ES-I3 (cell line): ENCODE results near the gene HYAL2.

ENCODE experiments used
- H3K36me3 ChIP-seq: 2 replicates; pipeline ENCODE4 v1.6.1; 2013; ENCODE audit warnings: mild to moderate bottlenecking, low read length, control low read depth, moderate library complexity; ENCODE audit not compliant: insufficient read depth
- H3K4me1 ChIP-seq: 2 replicates; pipeline ENCODE4 v1.6.1; 2013; ENCODE audit warnings: mild to moderate bottlenecking, control low read depth, low read length; ENCODE audit not compliant: insufficient read depth
- H3K9ac ChIP-seq: 2 replicates; pipeline ENCODE4 v1.6.1; 2013; ENCODE audit warnings: low read depth, mild to moderate bottlenecking, low read length, moderate library complexity
- H3K9me3 ChIP-seq: 2 replicates; pipeline ENCODE4 v1.6.1; 2013; ENCODE audit warnings: mild to moderate bottlenecking, low read length, moderate library complexity; ENCODE audit not compliant: control insufficient read depth, insufficient read depth

The HYAL2 gene

GRCh38 chr3:50322386-50323091, at the start of gene HYAL2:
Gene HYAL2 (minus strand): TSS chr3:50322745. CDS start chr3:50320489, 2,256 bp downstream.
- peaks cover 27% of the 10 kb centered on the region; the same call in 1 of the 2 replicates for H3K4me1 ChIP-seq
- no peaks in the 10 kb centered on the region for H3K9me3 ChIP-seq
- peak within 1 kb of the TSS; percentile 89 for H3K9ac ChIP-seq
- peaks cover 9% of the 10 kb centered on the region for H3K36me3 ChIP-seq

- Histone ChIP-seq H3K36me3 (no peaks in the 10 kb centered on the region), H3K9ac (no peak overlapping the region), H3K9me3 (no peaks in the 10 kb centered on the region), H3K4me1 (peaks cover 17% of the 10 kb centered on the region; the same call in 1 of the 2 replicates)
These were observed 48.7 kb upstream of the HYAL2 start for GRCh38 chr3:50371133-50371685.

GRCh38 chr3:50370594-50370993, 48.0 kb upstream of the HYAL2 start:
- no peaks in the 10 kb centered on the region for H3K36me3 ChIP-seq
- H3K9ac ChIP-seq: no peak overlapping the region
- peaks cover 17% of the 10 kb centered on the region; the same call in 1 of the 2 replicates for H3K4me1 ChIP-seq
- H3K9me3 ChIP-seq: no peaks in the 10 kb centered on the region

GRCh38 chr3:50369012-50369670, 46.6 kb upstream of the HYAL2 start:
- H3K9ac ChIP-seq: no peak overlapping the region
- H3K9me3 ChIP-seq: no peaks in the 10 kb centered on the region
- no peaks in the 10 kb centered on the region for H3K36me3 ChIP-seq
- peaks cover 10% of the 10 kb centered on the region; the same call in 1 of the 2 replicates for H3K4me1 ChIP-seq

- H3K36me3 ChIP-seq: no peaks in the 10 kb centered on the region
- peaks cover 3% of the 10 kb centered on the region; the same call in 1 of the 2 replicates for H3K4me1 ChIP-seq
- H3K9ac ChIP-seq: no peak overlapping the region
- H3K9me3 ChIP-seq: no peaks in the 10 kb centered on the region
These were observed 43.3 kb upstream of the HYAL2 start for GRCh38 chr3:50365842-50366220.

GRCh38 chr3:50365080-50365841, 42.7 kb upstream of the HYAL2 start:
- peaks cover 3% of the 10 kb centered on the region; the same call in 1 of the 2 replicates for H3K4me1 ChIP-seq

GRCh38 chr3:50364573-50365079, 42.1 kb upstream of the HYAL2 start:
- Histone ChIP-seq H3K4me1 (peaks cover 3% of the 10 kb centered on the region; the same call in 1 of the 2 replicates), H3K9ac (peak overlapping the region; percentile 44), H3K36me3 (no peaks in the 10 kb centered on the region), H3K9me3 (no peaks in the 10 kb centered on the region)

More at GRCh38 chr3:50365080-50365841, 42.7 kb upstream of the HYAL2 start:
- no peaks in the 10 kb centered on the region for H3K36me3 ChIP-seq
- H3K9me3 ChIP-seq: no peaks in the 10 kb centered on the region
- peak overlapping the region; percentile 75 for H3K9ac ChIP-seq

GRCh38 chr3:50359760-50360110, 37.2 kb upstream of the HYAL2 start:
- Histone ChIP-seq H3K4me1 (peaks cover 18% of the 10 kb centered on the region; the same call in 1 of the 2 replicates), H3K9me3 (no peaks in the 10 kb centered on the region), H3K36me3 (0 out of 2 replicates have a peak, but pooled peaks cover 2% of the 10 kb centered on the region), H3K9ac (peak overlapping the region; percentile 35; the same call in 1 of the 2 replicates)

- Histone ChIP-seq H3K9me3 (no peaks in the 10 kb centered on the region), H3K9ac (peak within 1 kb of the TSS; percentile 83), H3K36me3 (0 out of 2 replicates have a peak, but pooled peaks cover 2% of the 10 kb centered on the region), H3K4me1 (peaks cover 15% of the 10 kb centered on the region; the same call in 1 of the 2 replicates)
These were observed 36.6 kb upstream of the HYAL2 start, which contains the start of gene TMEM115 for GRCh38 chr3:50358911-50359759. Gene TMEM115 (minus strand): TSS chr3:50359521. CDS start chr3:50359063, 458 bp downstream.

GRCh38 chr3:50358355-50358910, 35.9 kb upstream of the HYAL2 start:
- Histone ChIP-seq H3K9me3 (no peaks in the 10 kb centered on the region), H3K9ac (peak overlapping the region; percentile 83), H3K36me3 (0 out of 2 replicates have a peak, but pooled peaks cover 2% of the 10 kb centered on the region), H3K4me1 (peaks cover 15% of the 10 kb centered on the region; the same call in 1 of the 2 replicates)

- Histone ChIP-seq H3K9ac (no peak overlapping the region), H3K4me1 (peaks cover 15% of the 10 kb centered on the region; the same call in 1 of the 2 replicates), H3K9me3 (no peaks in the 10 kb centered on the region), H3K36me3 (0 out of 2 replicates have a peak, but pooled peaks cover 2% of the 10 kb centered on the region)
These were observed 34.9 kb upstream of the HYAL2 start for GRCh38 chr3:50357481-50357880.

GRCh38 chr3:50356553-50356952, 34.0 kb upstream of the HYAL2 start:
- H3K36me3 ChIP-seq: 0 out of 2 replicates have a peak, but pooled peaks cover 2% of the 10 kb centered on the region
- no peaks in the 10 kb centered on the region for H3K9me3 ChIP-seq
- H3K4me1 ChIP-seq: peaks cover 15% of the 10 kb centered on the region; the same call in 1 of the 2 replicates
- H3K9ac ChIP-seq: no peak overlapping the region
